Calu3 (cell line): ENCODE results near the gene NCOA6. TPM values are rescaled to one million over a fixed set of nuclear protein-coding genes. Genes with fewer than 3 reads are reported as not detected.
"Not testable (repeated sequence)": the region's sequence is repeated elsewhere in the genome, so short reads cannot be mapped to it uniquely, and the experiment has no call there.

Source experiments
- BruUV-seq: library from RNA; stranded (reverse); fragments of 400-500 nt; replicated peaks from 2 replicates; lab custom pipeline; 2021; lab: Mats Ljungman, UMichigan
- CTCF ChIA-PET: fragments of 300-600 bp; sonication (Branson Sonifier 250); formaldehyde crosslinking; loops from one replicate; lab custom pipeline; 2022; ENCODE audit warnings: antibody characterized with exemption; lab: Charles Lee
- DNase-seq: peaks from one replicate; pipeline ENCODE4 v3.0.0; 2022
- H3K27ac Mint-ChIP-seq: one replicate; pipeline ENCODE4 v1.8.0; 2022; ENCODE audit warnings: mixed read lengths; ENCODE audit not compliant: unreplicated experiment
- H3K27me3 Mint-ChIP-seq: one replicate; pipeline ENCODE4 v1.8.0; 2022; ENCODE audit warnings: mixed read lengths; ENCODE audit not compliant: unreplicated experiment
- H3K36me3 Mint-ChIP-seq: one replicate; pipeline ENCODE4 v1.8.0; 2022; ENCODE audit warnings: mild to moderate bottlenecking, moderate library complexity, mixed read lengths; ENCODE audit not compliant: insufficient read depth, unreplicated experiment
- H3K4me1 Mint-ChIP-seq: one replicate; pipeline ENCODE4 v1.8.0; 2022; ENCODE audit warnings: mild to moderate bottlenecking, low read depth, mixed read lengths; ENCODE audit not compliant: unreplicated experiment
- H3K4me3 Mint-ChIP-seq: one replicate; pipeline ENCODE4 v1.8.0; 2022; ENCODE audit warnings: mild to moderate bottlenecking, low read depth, moderate library complexity, mixed read lengths; ENCODE audit not compliant: unreplicated experiment
- H3K9me3 Mint-ChIP-seq: one replicate; pipeline ENCODE4 v1.8.0; 2022; ENCODE audit warnings: low read depth, mixed read lengths; ENCODE audit not compliant: unreplicated experiment
- CTCF ChIP-seq: fragments of 200-600 bp; IDR thresholded peaks from one replicate; pipeline ENCODE4 v1.8.0; 2022; ENCODE audit warnings: antibody characterized with exemption; ENCODE audit not compliant: unreplicated experiment
- intact Hi-C: fragments of 100-400 bp; cut with micrococcal nuclease; formaldehyde crosslinking; loops from one replicate; pipeline ENCODE4 v1.10.0; 2022; ENCODE audit not compliant: unreplicated experiment
- total RNA-seq: library from RNA; stranded (reverse); gene quantifications from 2 replicates; pipeline ENCODE4 v1.2.3, GENCODE V29; 2022

NCOA6 gene
- total RNA-seq, 1 experiment from 2014 or later: 42.8 TPM

- Mint-ChIP-seq H3K27me3 (no peaks in the 10 kb centered on the region), H3K4me3 (no peak overlapping the region), H3K9me3 (no peaks in the 10 kb centered on the region), H3K36me3 (peaks cover 13% of the 10 kb centered on the region), H3K4me1 (peaks cover 7% of the 10 kb centered on the region), H3K27ac (no peak overlapping the region)
- TF ChIP-seq CTCF: no peak
- DNase-seq: no peak
- BruUV-seq: no TSS peak
- CTCF ChIA-PET: no interaction called here
- intact Hi-C loops: no loop called here
Observed at GRCh38 chr20:34791289-34792020, 34.0 kb downstream of the NCOA6 start.

- Mint-ChIP-seq H3K27ac (no peak overlapping the region), H3K4me1 (no peaks in the 10 kb centered on the region), H3K27me3 (no peaks in the 10 kb centered on the region), H3K4me3 (no peak overlapping the region), H3K9me3 (no peaks in the 10 kb centered on the region), H3K36me3 (peaks cover 11% of the 10 kb centered on the region)
- intact Hi-C loops: no loop called here
- no peak for DNase-seq
- BruUV-seq: no TSS peak
- no peak for TF ChIP-seq CTCF
- CTCF ChIA-PET: interaction anchor here (0.6 kb wide), 1 partner anchor 106 kb away, joined by 3 read pairs; no protein-coding TSS in a partner anchor
Observed at GRCh38 chr20:34781220-34781619, 44.2 kb downstream of the NCOA6 start.

- CTCF ChIA-PET: interaction anchor here (0.6 kb wide), 1 partner anchor 105 kb away, joined by 3 read pairs; no protein-coding TSS in a partner anchor
- BruUV-seq, H3K9me3 Mint-ChIP-seq, DNase-seq, H3K27me3 Mint-ChIP-seq, H3K4me1 Mint-ChIP-seq, H3K27ac Mint-ChIP-seq, intact Hi-C loops, H3K4me3 Mint-ChIP-seq: not testable (repeated sequence)
- H3K36me3 Mint-ChIP-seq: peaks cover 21% of the 10 kb centered on the region
Observed at GRCh38 chr20:34780291-34780690, 45.2 kb downstream of the NCOA6 start.

- Mint-ChIP-seq H3K4me1 (no peaks in the 10 kb centered on the region), H3K9me3 (no peaks in the 10 kb centered on the region), H3K27ac (no peak overlapping the region), H3K27me3 (no peaks in the 10 kb centered on the region), H3K36me3 (peaks cover 24% of the 10 kb centered on the region), H3K4me3 (no peak overlapping the region)
- CTCF ChIA-PET: interaction anchor here (0.7 to 1.2 kb wide), 2 partner anchors 136 to 349 kb away, joined by 3 to 5 read pairs; no protein-coding TSS in a partner anchor
- no TSS peak for BruUV-seq
- DNase-seq: no peak
- TF ChIP-seq CTCF: no peak
- intact Hi-C loops: loop anchor here (10.0 kb wide), 1 partner anchor 61 kb away; no protein-coding TSS in a partner anchor
Observed at GRCh38 chr20:34776177-34776576, 49.3 kb downstream of the NCOA6 start.

- TF ChIP-seq CTCF: no peak
- Mint-ChIP-seq H3K9me3 (no peaks in the 10 kb centered on the region), H3K27me3 (no peaks in the 10 kb centered on the region), H3K27ac (no peak overlapping the region), H3K4me3 (no peak overlapping the region), H3K4me1 (no peaks in the 10 kb centered on the region), H3K36me3 (peaks cover 26% of the 10 kb centered on the region)
- BruUV-seq: no TSS peak
- DNase-seq: no peak
- CTCF ChIA-PET: no interaction called here
- intact Hi-C loops: loop anchor here (10.0 kb wide), 1 partner anchor 60 kb away; no protein-coding TSS in a partner anchor
Observed at GRCh38 chr20:34774886-34775285, 50.6 kb downstream of the NCOA6 start.
